GM10847 (cell line): ENCODE data around the gene IFIT3.

Source experiments
- POLR2A ChIP-seq: IDR thresholded peaks from 2 replicates; pipeline ENCODE4 v1.6.1; 2011; ENCODE audit not compliant: insufficient read length; ENCODE audit errors: extremely low read depth

IFIT3 gene

GRCh38 chr10:89347701-89348457 lies 20.1 kb downstream of the IFIT3 start:
- TF ChIP-seq POLR2A: no peak

- TF ChIP-seq POLR2A: no peak
These were observed 20.7 kb downstream of the IFIT3 start for GRCh38 chr10:89348481-89348880.

- no peak for TF ChIP-seq POLR2A
These were observed 21.2 kb downstream of the IFIT3 start for GRCh38 chr10:89348975-89349374.

- TF ChIP-seq POLR2A: no peak
These were observed 23.6 kb downstream of the IFIT3 start for GRCh38 chr10:89351412-89351779.

- TF ChIP-seq POLR2A: no peak
These were observed 24.2 kb downstream of the IFIT3 start for GRCh38 chr10:89351780-89352597.

GRCh38 chr10:89352802-89353201 lies 25.0 kb downstream of the IFIT3 start:
- no peak for TF ChIP-seq POLR2A

- no peak for TF ChIP-seq POLR2A
These were observed 27.7 kb downstream of the IFIT3 start for GRCh38 chr10:89355394-89355931.

GRCh38 chr10:89357096-89357495 lies 29.3 kb downstream of the IFIT3 start:
- TF ChIP-seq POLR2A: no peak

- TF ChIP-seq POLR2A: no peak
These were observed 30.2 kb downstream of the IFIT3 start for GRCh38 chr10:89357975-89358374.

GRCh38 chr10:89360157-89360556 lies 32.4 kb downstream of the IFIT3 start:
- no peak for TF ChIP-seq POLR2A

GRCh38 chr10:89362929-89363328 lies 35.1 kb downstream of the IFIT3 start:
- TF ChIP-seq POLR2A: no peak

- TF ChIP-seq POLR2A: no peak
These were observed 36.1 kb downstream of the IFIT3 start for GRCh38 chr10:89363729-89364442.

- no peak for TF ChIP-seq POLR2A
These were observed 36.7 kb downstream of the IFIT3 start for GRCh38 chr10:89364531-89364930.

GRCh38 chr10:89367529-89367928 lies 39.7 kb downstream of the IFIT3 start:
- no peak for TF ChIP-seq POLR2A

- no peak for TF ChIP-seq POLR2A
These were observed 40.3 kb downstream of the IFIT3 start for GRCh38 chr10:89368129-89368528.
